GM19239 (cell line): ENCODE measurements around the gene LAIR1.
"Not testable (repeated sequence)": the region's sequence is repeated elsewhere in the genome, so short reads cannot be mapped to it uniquely, and the experiment has no call there.

ENCODE experiments used
- DNase-seq: peaks from one replicate; pipeline ENCODE4 v3.0.0; 2011; ENCODE audit warnings: low spot score; ENCODE audit not compliant: insufficient read length
- FAIRE-seq: peaks from 2 replicates; lab custom pipeline; 2011; peaks lifted over from hg19 to GRCh38; lab: Jason Lieb, UNC

Gene LAIR1, protein sequence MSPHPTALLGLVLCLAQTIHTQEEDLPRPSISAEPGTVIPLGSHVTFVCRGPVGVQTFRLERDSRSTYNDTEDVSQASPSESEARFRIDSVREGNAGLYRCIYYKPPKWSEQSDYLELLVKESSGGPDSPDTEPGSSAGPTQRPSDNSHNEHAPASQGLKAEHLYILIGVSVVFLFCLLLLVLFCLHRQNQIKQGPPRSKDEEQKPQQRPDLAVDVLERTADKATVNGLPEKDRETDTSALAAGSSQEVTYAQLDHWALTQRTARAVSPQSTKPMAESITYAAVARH

DNA sequence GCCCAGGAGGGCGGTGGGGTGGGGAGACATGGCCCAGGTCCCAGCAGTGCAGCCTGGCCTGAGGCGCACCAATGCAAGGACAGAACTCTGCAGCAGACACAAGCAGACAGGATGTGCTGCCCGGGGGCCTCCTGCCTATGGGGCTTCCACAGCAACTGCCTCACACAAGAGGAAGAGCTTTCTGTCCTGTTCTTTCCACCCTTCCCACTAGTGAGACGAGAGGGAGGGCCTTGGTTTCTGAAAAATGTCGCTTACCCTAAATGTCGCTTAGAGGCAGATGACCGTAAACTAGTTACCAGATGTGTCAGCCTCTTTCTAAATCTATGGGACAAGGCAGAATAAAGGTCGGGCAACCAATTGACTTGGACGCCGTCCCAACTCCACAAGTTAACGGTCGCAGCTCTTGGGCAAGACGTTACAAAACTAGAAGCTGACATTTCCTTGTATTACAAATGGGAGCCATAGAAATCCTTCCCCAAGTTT lies at the start of gene LAIR1:
TSS of gene LAIR1 (minus strand) at position 157 of the 483 bp plus-strand sequence. CDS start at position 30, 127 bp downstream.
- no peak for FAIRE-seq
- no peak for DNase-seq

GRCh38 chr19:54414156-54414555 lies 49.4 kb upstream of the LAIR1 start:
- no peak for DNase-seq
- no peak for FAIRE-seq

GRCh38 chr19:54412877-54413276 lies 48.1 kb upstream of the LAIR1 start:
- FAIRE-seq (no peak), DNase-seq (no peak)

DNA sequence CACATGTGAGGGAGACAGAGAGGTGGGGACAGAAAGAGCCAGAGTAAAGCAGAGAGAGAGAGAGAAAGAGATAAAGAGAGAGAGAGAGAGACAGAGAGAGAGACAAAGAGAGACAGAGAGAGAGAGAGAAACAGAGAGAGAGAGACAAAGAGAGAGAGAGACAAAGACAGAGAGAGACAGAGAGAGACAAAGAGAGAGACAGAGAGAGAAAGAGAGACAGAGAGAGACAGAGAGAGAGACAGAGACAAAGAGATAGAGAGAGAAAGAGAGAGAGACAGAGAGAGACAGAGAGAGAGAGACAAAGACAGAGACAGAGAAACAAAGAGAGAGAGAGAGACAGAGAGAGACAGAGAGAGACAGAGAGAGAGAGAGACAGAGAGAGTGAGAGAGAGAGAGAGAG lies 46.3 kb upstream of the LAIR1 start:
- FAIRE-seq = no peak
- no peak for DNase-seq

- DNase-seq (no peak), FAIRE-seq (no peak)
These were observed 43.8 kb upstream of the LAIR1 start for GRCh38 chr19:54408456-54409026.

DNA sequence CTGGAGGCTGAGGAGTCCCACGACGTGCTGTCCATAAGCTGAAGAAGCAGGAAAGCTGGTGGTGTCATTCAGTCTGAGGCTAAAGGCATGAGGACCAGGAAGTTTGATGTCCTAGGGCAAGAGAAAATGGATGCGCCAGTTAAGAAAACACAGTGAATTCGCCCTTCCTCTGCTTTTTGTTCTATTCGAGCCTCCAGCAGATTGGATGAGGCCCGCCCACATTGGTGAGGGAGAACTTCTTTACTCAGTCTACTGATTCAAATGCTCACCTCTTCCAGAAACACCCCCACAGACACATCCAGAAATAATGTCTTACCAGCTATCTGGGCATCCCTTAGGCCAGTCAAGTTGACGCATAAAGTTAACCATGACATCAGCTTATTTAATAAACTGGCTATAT lies 43.0 kb upstream of the LAIR1 start:
- FAIRE-seq (no peak), DNase-seq (no peak)

- DNase-seq (no peak), FAIRE-seq (no peak)
These were observed 40.9 kb upstream of the LAIR1 start for GRCh38 chr19:54405628-54406027.

DNA sequence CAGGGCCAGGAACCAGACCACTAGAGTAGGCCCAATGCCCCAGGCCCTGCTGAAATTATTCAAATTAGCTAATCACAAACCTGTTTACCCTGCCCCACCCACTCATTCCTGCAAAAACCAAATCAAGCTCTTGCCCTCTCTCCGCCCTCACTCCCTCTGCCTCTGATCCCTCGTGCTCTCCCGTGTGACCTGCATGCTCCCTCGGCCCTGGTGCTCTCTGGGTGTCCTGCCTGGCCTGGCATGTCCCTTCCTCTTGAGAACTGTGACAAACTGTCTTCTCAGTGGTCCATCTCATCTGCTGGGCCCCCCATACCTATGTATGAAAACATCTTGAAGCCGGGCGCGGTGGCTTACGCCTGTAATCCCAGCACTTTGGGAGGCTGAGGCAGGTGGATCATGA lies 38.3 kb upstream of the LAIR1 start:
- no peak for FAIRE-seq
- no peak for DNase-seq

DNA sequence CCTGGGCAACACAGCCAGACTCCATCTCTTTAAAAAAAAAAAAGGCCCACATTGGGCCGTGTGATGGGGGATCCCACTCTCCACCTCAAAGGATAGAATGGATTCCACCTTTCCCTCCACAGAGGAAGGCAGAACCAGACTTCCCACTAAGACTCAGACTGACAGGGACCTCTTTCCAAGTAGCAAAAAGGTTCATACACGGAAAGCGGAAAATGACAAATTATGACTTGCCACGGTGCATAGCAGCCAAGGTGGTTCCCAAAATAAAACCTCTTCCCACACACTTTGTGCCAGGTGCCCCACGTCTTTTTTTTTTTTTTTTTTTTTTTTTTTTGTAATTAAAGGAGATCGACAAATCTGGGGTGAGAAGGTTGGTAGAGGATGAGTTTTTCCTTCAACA lies 36.2 kb upstream of the LAIR1 start:
- FAIRE-seq = no peak
- no peak for DNase-seq

GRCh38 chr19:54399189-54399588 lies 34.5 kb upstream of the LAIR1 start:
- FAIRE-seq (no peak), DNase-seq (no peak)

- no peak for FAIRE-seq
- no peak for DNase-seq
These were observed 31.0 kb upstream of the LAIR1 start for GRCh38 chr19:54395685-54396084.

GRCh38 chr19:54393381-54393780 lies 28.6 kb upstream of the LAIR1 start:
- FAIRE-seq = no peak
- no peak for DNase-seq

DNA sequence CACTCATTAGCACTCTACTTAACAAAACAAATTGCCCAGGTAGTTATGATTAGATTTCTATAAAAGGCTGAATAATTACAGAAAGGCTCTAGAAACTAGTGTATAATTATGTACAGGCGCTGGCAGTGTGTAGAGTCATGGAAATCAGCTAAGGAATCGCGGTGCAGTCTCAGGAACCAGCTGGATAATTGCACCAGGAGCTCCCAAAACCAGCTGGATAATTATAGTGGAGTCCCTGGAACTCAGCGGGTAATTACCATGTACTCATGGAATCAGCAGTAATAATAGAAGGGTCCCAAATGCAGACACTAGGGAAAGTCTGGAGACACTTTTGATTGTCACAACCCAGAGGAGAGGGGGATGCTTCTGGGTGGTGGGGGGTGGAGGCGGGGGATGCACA lies 27.4 kb upstream of the LAIR1 start:
- DNase-seq (no peak), FAIRE-seq (no peak)

- DNase-seq (no peak), FAIRE-seq (no peak)
These were observed 26.9 kb upstream of the LAIR1 start for GRCh38 chr19:54391589-54392061.

- FAIRE-seq (peak; percentile 91), DNase-seq (no peak)
These were observed 26.3 kb upstream of the LAIR1 start for GRCh38 chr19:54390942-54391577.

GRCh38 chr19:54389553-54389952 lies 24.8 kb upstream of the LAIR1 start:
- DNase-seq (no peak), FAIRE-seq (no peak)

GRCh38 chr19:54388802-54389139 lies 24.0 kb upstream of the LAIR1 start:
- no peak for FAIRE-seq
- no peak for DNase-seq

- FAIRE-seq (no peak), DNase-seq (no peak)
These were observed 23.5 kb upstream of the LAIR1 start for GRCh38 chr19:54387991-54388801.

- no peak for DNase-seq
These were observed 18.6 kb upstream of the LAIR1 start for GRCh38 chr19:54383330-54383729.

DNA sequence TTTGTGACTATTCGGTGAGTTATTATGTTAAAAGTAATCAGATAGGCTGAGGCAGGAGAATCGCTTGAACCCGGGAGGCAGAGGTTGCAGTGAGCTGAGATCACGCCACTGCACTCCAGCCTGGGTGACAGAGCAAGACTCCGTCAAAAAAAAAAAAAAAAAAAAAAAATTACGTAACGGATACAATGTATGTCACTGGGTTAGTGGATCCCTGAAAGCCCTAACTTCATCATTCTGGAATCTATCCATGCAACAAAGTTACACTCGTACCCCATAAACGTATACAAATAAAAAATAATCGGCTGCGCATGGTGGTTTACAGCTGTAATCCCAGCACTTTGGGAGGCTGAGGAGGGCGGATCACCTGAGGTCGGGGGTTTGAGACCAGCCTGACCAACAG lies 17.3 kb upstream of the LAIR1 start:
- not testable (repeated sequence) for DNase-seq, FAIRE-seq

More at GRCh38 chr19:54383330-54383729, 18.6 kb upstream of the LAIR1 start:
- FAIRE-seq = no peak

DNA sequence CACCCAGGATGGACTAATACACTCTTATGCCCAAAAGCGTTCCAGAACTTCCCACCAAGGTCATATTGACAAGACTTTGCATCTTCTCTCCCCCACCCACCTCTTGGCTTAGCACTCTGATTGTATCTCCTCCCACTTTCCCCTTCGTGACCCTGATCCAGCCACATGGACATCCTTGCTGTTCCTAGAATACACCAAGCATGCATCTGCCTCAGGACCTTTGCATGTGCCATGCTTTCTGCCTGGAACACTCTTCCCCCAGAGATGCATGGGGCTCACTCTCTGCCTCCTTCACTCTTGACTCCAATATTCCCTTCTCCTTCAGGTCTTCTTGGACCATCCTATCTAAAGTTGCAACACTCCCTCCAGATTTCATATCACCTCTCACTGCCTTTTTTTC lies 16.2 kb upstream of the LAIR1 start:
- no peak for DNase-seq
- no peak for FAIRE-seq
